ENCODE data around the gene OSR1.

DNA sequence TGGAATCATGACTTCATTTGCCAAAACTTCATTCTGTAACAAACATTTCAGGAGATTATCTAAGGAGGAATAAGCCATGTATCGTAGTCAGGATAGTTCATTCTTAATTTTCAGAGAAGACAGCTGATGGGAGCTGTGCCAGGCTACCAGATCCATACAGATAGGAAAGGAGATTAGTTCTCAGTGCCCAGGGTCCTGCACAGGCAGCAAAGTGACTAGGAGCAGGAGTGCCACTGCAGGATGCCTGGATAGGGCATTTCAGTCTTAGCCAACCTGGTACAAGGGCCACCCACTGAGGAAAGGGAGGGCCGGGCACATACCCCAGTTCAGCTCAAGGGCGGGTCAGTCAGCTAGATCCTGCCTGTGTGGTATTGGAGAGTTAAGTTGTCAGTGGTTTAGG, 6.7 kb upstream of the OSR1 start:
- TF ChIP-seq, protein P1, sequence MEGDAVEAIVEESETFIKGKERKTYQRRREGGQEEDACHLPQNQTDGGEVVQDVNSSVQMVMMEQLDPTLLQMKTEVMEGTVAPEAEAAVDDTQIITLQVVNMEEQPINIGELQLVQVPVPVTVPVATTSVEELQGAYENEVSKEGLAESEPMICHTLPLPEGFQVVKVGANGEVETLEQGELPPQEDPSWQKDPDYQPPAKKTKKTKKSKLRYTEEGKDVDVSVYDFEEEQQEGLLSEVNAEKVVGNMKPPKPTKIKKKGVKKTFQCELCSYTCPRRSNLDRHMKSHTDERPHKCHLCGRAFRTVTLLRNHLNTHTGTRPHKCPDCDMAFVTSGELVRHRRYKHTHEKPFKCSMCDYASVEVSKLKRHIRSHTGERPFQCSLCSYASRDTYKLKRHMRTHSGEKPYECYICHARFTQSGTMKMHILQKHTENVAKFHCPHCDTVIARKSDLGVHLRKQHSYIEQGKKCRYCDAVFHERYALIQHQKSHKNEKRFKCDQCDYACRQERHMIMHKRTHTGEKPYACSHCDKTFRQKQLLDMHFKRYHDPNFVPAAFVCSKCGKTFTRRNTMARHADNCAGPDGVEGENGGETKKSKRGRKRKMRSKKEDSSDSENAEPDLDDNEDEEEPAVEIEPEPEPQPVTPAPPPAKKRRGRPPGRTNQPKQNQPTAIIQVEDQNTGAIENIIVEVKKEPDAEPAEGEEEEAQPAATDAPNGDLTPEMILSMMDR (IDR thresholded peaks at IDR 0.05 in 4 of 5, conservative IDR thresholded peaks at IDR 0.05 in 1 of 5): no peak
- no peak for TF ChIP-seq POLR2A (IDR thresholded peaks at IDR 0.05)

Data from gastrocnemius medialis (tissue), 4 donors.